GM23248 (cell line): ENCODE data around the gene FLAD1. TPM values are rescaled to one million over a fixed set of nuclear protein-coding genes. Genes with fewer than 3 reads are reported as not detected.
A peak's percentile ranks its signal among the peaks of the same experiment; 100 is the strongest.

Experiments
- DNase-seq: peaks from one replicate; pipeline ENCODE4 v3.0.0-alpha.2; 2015
- H2AFZ ChIP-seq: fragments of 200-600 bp; sonication (generic); 2 replicates; pipeline ENCODE4 v1.6.1; 2016; ENCODE audit warnings: antibody characterized with exemption
- H3F3A ChIP-seq: fragments of 200-600 bp; sonication (generic); 2 replicates; pipeline ENCODE4 v1.6.1; 2016; ENCODE audit warnings: mild to moderate bottlenecking, antibody characterized with exemption, mixed run types; ENCODE audit not compliant: insufficient read depth
- H3K27ac ChIP-seq: fragments of 200-600 bp; sonication (generic); 2 replicates; pipeline ENCODE4 v1.5.1; 2016; ENCODE audit warnings: mild to moderate bottlenecking
- H3K27me3 ChIP-seq: fragments of 200-600 bp; sonication (generic); replicated peaks from 2 replicates; pipeline ENCODE4 v1.6.1; 2016; ENCODE audit warnings: mild to moderate bottlenecking; ENCODE audit not compliant: insufficient read depth
- H3K36me3 ChIP-seq: fragments of 200-600 bp; sonication (generic); 2 replicates; pipeline ENCODE4 v1.6.1; 2016; ENCODE audit warnings: low read depth, mild to moderate bottlenecking
- H3K4me1 ChIP-seq: fragments of 200-600 bp; sonication (generic); 2 replicates; pipeline ENCODE4 v1.6.1; 2016; ENCODE audit warnings: mild to moderate bottlenecking; ENCODE audit not compliant: insufficient read depth
- H3K4me2 ChIP-seq: fragments of 200-600 bp; sonication (generic); one replicate; pipeline ENCODE4 v1.6.1; 2016; ENCODE audit warnings: mild to moderate bottlenecking; ENCODE audit not compliant: unreplicated experiment
- H3K4me3 ChIP-seq: fragments of 200-600 bp; sonication (generic); 2 replicates; pipeline ENCODE4 v1.5.1; 2016; ENCODE audit warnings: mild to moderate bottlenecking
- H3K79me2 ChIP-seq: fragments of 200-600 bp; sonication (generic); 2 replicates; pipeline ENCODE4 v1.6.1; 2016; ENCODE audit warnings: mild to moderate bottlenecking; ENCODE audit not compliant: insufficient read depth
- H3K9ac ChIP-seq: fragments of 200-600 bp; sonication (generic); 2 replicates; pipeline ENCODE4 v1.6.1; 2016; ENCODE audit warnings: mild to moderate bottlenecking
- H3K9me2 ChIP-seq: fragments of 200-600 bp; sonication (generic); 2 replicates; pipeline ENCODE4 v1.6.1; 2016; ENCODE audit warnings: mixed run types, mild to moderate bottlenecking, moderate library complexity; ENCODE audit not compliant: insufficient read depth
- H3K9me3 ChIP-seq: fragments of 200-600 bp; sonication (generic); one replicate; pipeline ENCODE4 v1.6.1; 2017; ENCODE audit warnings: low read depth
- H4K20me1 ChIP-seq: fragments of 200-600 bp; sonication (generic); 2 replicates; pipeline ENCODE4 v1.6.0; 2016; ENCODE audit not compliant: insufficient read depth
- EZH2 ChIP-seq: fragments of 200-600 bp; sonication (generic); IDR thresholded peaks from 2 replicates; pipeline ENCODE4 v1.6.1; 2018; ENCODE audit warnings: antibody characterized with exemption, mild to moderate bottlenecking; ENCODE audit not compliant: insufficient read depth, poor library complexity, severe bottlenecking
- EZH2phosphoT487 ChIP-seq: fragments of 200-600 bp; sonication (generic); IDR thresholded peaks from 2 replicates; pipeline ENCODE4 v1.6.1; 2018; ENCODE audit warnings: antibody characterized with exemption, moderate library complexity, mild to moderate bottlenecking, low read depth; ENCODE audit not compliant: insufficient read depth
- WGBS, 2 experiments: methylation state at CpG; one replicate each; pipeline ENCODE4 v1.1.6; 2015 to 2017; ENCODE audit warnings: low lambda C conversion rate in 2 of 2, low coverage in 1 of 2; ENCODE audit errors: missing lambda C conversion rate in 2 of 2; 5-methylcytosine and 5-hydroxymethylcytosine counted together
- in situ Hi-C: fragments of 300-500 bp; cut with MboI; formaldehyde crosslinking; loops from 2 replicates; pipeline ENCODE4 v1.15.0; 2020
- polyA plus RNA-seq: library from polyadenylated mRNA; unstranded; fragments of >200 nt; fragmentation: Nextera tagmentation; extraction: Ambion mirVana; gene quantifications from 2 replicates; pipeline ENCODE4 v1.2.1, GENCODE V29; 2016
- total RNA-seq: library from RNA; depleted of rRNA; stranded (reverse); fragments of >200 nt; shearing (Covaris generic); gene quantifications from 2 replicates; pipeline ENCODE4 v1.2.3, GENCODE V29; 2014

The FLAD1 gene
- total and polyA plus RNA-seq, 2 experiments from 2014 or later: 21.3 to 30.2 TPM

DNA sequence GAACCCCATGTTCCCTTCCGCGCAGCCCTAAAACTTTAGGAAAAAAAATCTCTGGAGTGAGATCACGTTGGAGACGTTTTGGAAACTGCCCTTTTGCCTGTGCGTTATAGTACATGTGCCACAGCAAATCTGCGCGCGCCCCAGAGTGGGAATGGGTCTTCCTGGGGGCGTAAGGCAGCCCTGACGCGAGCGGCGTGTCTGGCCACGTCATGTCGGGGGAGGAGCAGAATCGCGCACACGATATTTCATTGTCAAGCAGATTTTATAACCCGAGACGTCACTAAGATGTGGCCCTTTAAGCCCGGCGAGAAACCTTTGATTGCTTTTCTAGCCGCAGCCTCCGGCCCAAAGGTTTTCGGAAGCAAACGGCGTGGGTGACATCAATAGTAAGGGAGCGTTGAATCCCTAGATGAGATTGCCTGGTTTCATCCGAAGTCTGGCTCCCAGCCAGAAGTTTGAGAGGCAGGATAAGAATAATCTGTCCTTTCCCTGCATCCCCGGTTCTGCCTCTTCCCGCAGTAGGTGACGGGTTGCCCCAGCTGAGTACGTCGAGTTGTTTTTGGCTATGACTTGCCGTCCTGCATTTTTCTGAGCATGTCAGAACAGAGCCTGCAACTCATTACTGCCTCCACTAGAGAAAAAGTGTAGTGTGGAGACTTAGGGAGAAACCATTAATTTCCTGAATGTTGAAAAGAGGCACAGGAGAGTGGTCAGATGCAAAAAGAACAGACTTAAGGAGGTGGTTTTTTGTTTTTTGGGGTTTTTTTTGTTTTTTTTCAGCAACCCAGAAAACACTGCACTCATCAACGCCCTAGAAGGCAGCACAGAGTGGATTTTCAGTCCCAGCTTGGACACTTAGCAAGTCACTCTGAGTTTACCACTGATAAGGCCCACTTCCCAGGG, 45.8 kb upstream of the FLAD1 start:
- no peaks in the 10 kb centered on the region for H3K36me3 ChIP-seq
- peaks cover 16% of the 10 kb centered on the region for H3F3A ChIP-seq
- no peaks in the 10 kb centered on the region for H4K20me1 ChIP-seq
- DNase-seq: peak; percentile 97
- no peaks in the 10 kb centered on the region for H3K9me3 ChIP-seq
- H3K79me2 ChIP-seq: peaks cover 10% of the 10 kb centered on the region; the same call in 1 of the 2 replicates
- in situ Hi-C loops: no loop called here
- H3K4me3 ChIP-seq: peak overlapping the region; percentile 79
- 2 to 3% methylated on average over 36 of the region's 36 CpGs for WGBS, 2 experiments
- H3K9me2 ChIP-seq: no peaks in the 10 kb centered on the region
- peak overlapping the region; percentile 89 for H2AFZ ChIP-seq
- peaks cover 14% of the 10 kb centered on the region for H3K4me1 ChIP-seq
- TF ChIP-seq EZH2: no peak
- TF ChIP-seq EZH2phosphoT487: no peak
- H3K27me3 ChIP-seq: no peaks in the 10 kb centered on the region
- peak overlapping the region; percentile 95 for H3K27ac ChIP-seq
- H3K9ac ChIP-seq: peak overlapping the region; percentile 95
- H3K4me2 ChIP-seq: peak overlapping the region; percentile 95

- WGBS, 2 experiments: 90 to 93% methylated on average over 8 of the region's 8 CpGs
- H3K27ac ChIP-seq: peak overlapping the region; percentile 95
- peak overlapping the region; percentile 95 for H3K4me2 ChIP-seq
- H3K27me3 ChIP-seq: no peaks in the 10 kb centered on the region
- in situ Hi-C loops: no loop called here
- TF ChIP-seq EZH2phosphoT487 (no peak), EZH2 (no peak)
- H3K9me3 ChIP-seq: no peaks in the 10 kb centered on the region
- H3K79me2 ChIP-seq: peaks cover 10% of the 10 kb centered on the region; the same call in 1 of the 2 replicates
- H3F3A ChIP-seq: peaks cover 16% of the 10 kb centered on the region
- H3K4me1 ChIP-seq: peaks cover 14% of the 10 kb centered on the region
- H3K9me2 ChIP-seq: no peaks in the 10 kb centered on the region
- H2AFZ ChIP-seq: peak overlapping the region; percentile 89
- no peaks in the 10 kb centered on the region for H4K20me1 ChIP-seq
- H3K4me3 ChIP-seq: peak overlapping the region; percentile 79
- no peak for DNase-seq
- peak overlapping the region; percentile 95 for H3K9ac ChIP-seq
- H3K36me3 ChIP-seq: no peaks in the 10 kb centered on the region
Observed at GRCh38 chr1:154937988-154938386, 45.2 kb upstream of the FLAD1 start.

GRCh38 chr1:154938604-154939399, 44.3 kb upstream of the FLAD1 start:
- no peaks in the 10 kb centered on the region for H4K20me1 ChIP-seq
- H2AFZ ChIP-seq: no peak overlapping the region
- no peak overlapping the region for H3K4me2 ChIP-seq
- peak overlapping the region; percentile 95; the same call in 1 of the 2 replicates for H3K27ac ChIP-seq
- H3K4me3 ChIP-seq: no peak overlapping the region
- no peaks in the 10 kb centered on the region for H3K36me3 ChIP-seq
- H3F3A ChIP-seq: peaks cover 16% of the 10 kb centered on the region
- H3K9ac ChIP-seq: no peak overlapping the region
- in situ Hi-C loops: no loop called here
- no peaks in the 10 kb centered on the region for H3K9me3 ChIP-seq
- TF ChIP-seq EZH2: no peak
- no peaks in the 10 kb centered on the region for H3K27me3 ChIP-seq
- no peak for DNase-seq
- peaks cover 14% of the 10 kb centered on the region for H3K4me1 ChIP-seq
- no peaks in the 10 kb centered on the region for H3K9me2 ChIP-seq
- WGBS, 2 experiments: 95 to 99% methylated on average over 7 of the region's 7 CpGs
- H3K79me2 ChIP-seq: peaks cover 10% of the 10 kb centered on the region; the same call in 1 of the 2 replicates

DNA sequence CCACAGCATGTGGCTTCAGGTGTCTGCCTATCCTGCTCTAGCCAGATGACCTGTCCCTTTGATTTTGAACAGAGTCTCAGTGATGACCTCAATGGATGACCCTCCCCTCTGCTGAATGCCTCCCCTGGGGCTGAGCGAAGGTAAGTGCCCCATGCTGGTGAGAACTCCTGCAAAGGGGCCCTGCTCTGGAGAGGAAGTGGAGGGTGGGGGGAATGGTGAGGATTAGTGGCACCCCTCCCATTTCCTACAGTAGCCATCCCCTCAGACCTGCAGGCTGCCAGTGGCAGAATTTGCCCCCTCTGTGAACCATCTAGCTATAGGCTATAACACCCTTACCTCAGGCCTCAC, 43.0 kb upstream of the FLAD1 start:
- TF ChIP-seq EZH2 (no peak), EZH2phosphoT487 (no peak)
- Histone ChIP-seq H3F3A (peaks cover 16% of the 10 kb centered on the region), H3K4me3 (no peak overlapping the region), H4K20me1 (no peaks in the 10 kb centered on the region), H3K27ac (no peak overlapping the region), H3K9me3 (no peaks in the 10 kb centered on the region), H3K27me3 (no peaks in the 10 kb centered on the region), H3K9me2 (no peaks in the 10 kb centered on the region), H3K4me1 (peaks cover 14% of the 10 kb centered on the region), H3K4me2 (no peak overlapping the region), H3K79me2 (peaks cover 9% of the 10 kb centered on the region; the same call in 1 of the 2 replicates), H3K9ac (no peak overlapping the region), H3K36me3 (no peaks in the 10 kb centered on the region), H2AFZ (no peak overlapping the region)
- in situ Hi-C loops: no loop called here
- 100% methylated on average over 1 of the region's 1 CpG for WGBS, 2 experiments
- no peak for DNase-seq
